ENCODE results near the gene CRYBA1. TPM values are rescaled to one million over a fixed set of nuclear protein-coding genes. Genes with fewer than 3 reads are reported as not detected.

The CRYBA1 gene
- total and polyA plus RNA-seq, 2 of the 8 experiments (the other 6 are each of a cell fraction or from before 2014, with no cell fraction given), result not detected

- TF ChIP-seq CHD7 (IDR thresholded peaks at IDR 0.05; ENCODE audit: insufficient replicate concordance, low read length) (no peak), NRF1 (IDR thresholded peaks at IDR 0.05; ENCODE audit: low read depth, low read length) (no peak), SP2 (IDR thresholded peaks at IDR 0.05; ENCODE audit: low read length) (no peak), USF2 (IDR thresholded peaks at IDR 0.05; ENCODE audit: low read length) (no peak), BRCA1 (IDR thresholded peaks at IDR 0.05; ENCODE audit: low read depth, low read length) (no peak), SP4 (IDR thresholded peaks at IDR 0.05; ENCODE audit: low read length) (no peak), POU5F1 (IDR thresholded peaks at IDR 0.05; ENCODE audit: low read depth, low read length) (no peak)
These were observed 31.5 kb upstream of the CRYBA1 start (continued) for GRCh38 chr17:29215174-29215573.
